ENCODE data around the gene SCUBE1.

DNA sequence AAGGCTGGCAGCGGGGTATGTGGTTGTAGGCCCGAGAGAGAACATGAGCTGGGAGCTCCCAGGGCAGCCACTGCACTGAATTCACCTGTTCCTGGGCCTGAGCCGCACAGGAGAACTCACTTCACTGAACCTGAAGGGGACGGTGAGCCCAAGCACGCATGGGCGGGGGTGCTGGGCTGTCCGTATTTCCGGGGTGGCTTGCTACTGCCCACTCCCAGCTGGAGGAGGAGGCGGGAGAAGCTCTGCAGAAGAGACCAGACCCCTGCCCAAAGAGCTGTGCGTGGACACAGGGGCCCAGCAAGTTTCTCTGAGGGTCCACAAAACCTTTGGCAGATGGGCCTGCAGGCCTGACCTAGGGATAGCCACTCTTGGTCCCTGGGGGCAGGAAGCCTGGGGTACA, 161.1 kb downstream of the SCUBE1 start:
- TF ChIP-seq ZNF274 (IDR thresholded peaks at IDR 0.05; ENCODE audit: low read depth, low read length) (no peak), YY1 (IDR thresholded peaks at IDR 0.05; ENCODE audit: insufficient read depth, insufficient read length) (no peak), SUZ12 (IDR thresholded peaks at IDR 0.05; ENCODE audit: extremely low read depth, insufficient read depth, insufficient read length) (no peak)
